AG04449 (cell line): ENCODE results near the gene SCN1B.

Experiments
- CTCF ChIA-PET: fragments of 350-600 bp; formaldehyde crosslinking; extraction: SDS; loops from one replicate; lab custom pipeline; 2021; ENCODE audit warnings: antibody characterized with exemption; lab: Yijun Ruan, JAX
- POLR2A ChIA-PET: fragments of 400-600, 350-600 bp; formaldehyde crosslinking; extraction: SDS; loops from one replicate; lab custom pipeline; 2020; ENCODE audit warnings: antibody characterized with exemption, inconsistent platforms; lab: Yijun Ruan, JAX
- DNase-seq: peaks from one replicate; pipeline ENCODE4 v3.0.0-alpha.2; 2010; ENCODE audit warnings: low read depth, low spot score
- H3K4me3 ChIP-seq: 2 replicates; pipeline ENCODE4 v1.5.1; 2011; ENCODE audit warnings: low read depth, mild to moderate bottlenecking, control low read depth, low read length
- CTCF ChIP-seq: IDR thresholded peaks from one replicate; pipeline ENCODE4 v1.5.1; 2011; ENCODE audit warnings: mild to moderate bottlenecking, moderate library complexity, low read length, control low read depth, inconsistent platforms; ENCODE audit not compliant: insufficient read depth; ENCODE audit errors: missing control alignments

SCN1B gene

GRCh38 chr19:35030257-35031071, at the start of gene SCN1B:
SCN1B (plus strand) TSS chr19:35030470; CDS start chr19:35030821, 351 bp downstream.
- TF ChIP-seq CTCF: no peak
- H3K4me3 ChIP-seq: peak within 1 kb of the TSS; percentile 60
- ChIA-PET POLR2A (interaction anchor here (0.7 to 1.1 kb wide), 2 partner anchors 10 to 24 kb away, joined by 3 to 4 read pairs; no protein-coding TSS in a partner anchor), CTCF (interaction anchor here (1.5 to 1.6 kb wide), 2 partner anchors 16 to 36 kb away, joined by 5 to 6 read pairs; no protein-coding TSS in a partner anchor)
- DNase-seq: no peak

- H3K4me3 ChIP-seq: no peak overlapping the region
- CTCF ChIA-PET: interaction anchor here (0.7 to 1.2 kb wide), 3 partner anchors 9 to 11 kb away, joined by 3 to 4 read pairs (median 3); no protein-coding TSS in a partner anchor
- TF ChIP-seq CTCF: no peak
- DNase-seq: no peak
- POLR2A ChIA-PET: no interaction called here
Measured at GRCh38 chr19:34982275-34982674, 48.0 kb upstream of the SCN1B start.

GRCh38 chr19:34983786-34984185, 46.5 kb upstream of the SCN1B start:
- no peak for TF ChIP-seq CTCF
- ChIA-PET POLR2A (no interaction called here), CTCF (interaction anchor here (0.7 to 2.7 kb wide), 3 partner anchors 10 to 28 kb away, joined by 3 to 15 read pairs (median 4); no protein-coding TSS in a partner anchor)
- no peak for DNase-seq
- no peak overlapping the region for H3K4me3 ChIP-seq

- POLR2A ChIA-PET: no interaction called here
- CTCF ChIA-PET: interaction anchor here (0.7 to 2.7 kb wide), 3 partner anchors 10 to 27 kb away, joined by 3 to 15 read pairs (median 4); no protein-coding TSS in a partner anchor
- no peak overlapping the region for H3K4me3 ChIP-seq
- TF ChIP-seq CTCF: no peak
- DNase-seq: no peak
Measured at GRCh38 chr19:34984287-34984686, 46.0 kb upstream of the SCN1B start.

GRCh38 chr19:34985249-34986022, 44.8 kb upstream of the SCN1B start:
- TF ChIP-seq CTCF: no peak
- H3K4me3 ChIP-seq: no peak overlapping the region
- POLR2A ChIA-PET: no interaction called here
- DNase-seq: no peak
- CTCF ChIA-PET: interaction anchor here (0.9 to 3.0 kb wide), 4 partner anchors 12 to 150 kb away, joined by 3 to 19 read pairs (median 10); no protein-coding TSS in a partner anchor
